Cardiac muscle cell (in vitro differentiated cells and primary cell): Measurements from ENCODE around the gene CAMK2B. TPM values are rescaled to one million over a fixed set of nuclear protein-coding genes. Genes with fewer than 3 reads are reported as not detected.

Source experiments
- DNase-seq, 2 donors: peaks; one replicate each; pipeline versions ENCODE4 v3.0.0 to v3.0.0-alpha.2; 2010 to 2017; ENCODE audit warnings: low read depth in 1 of 2, low spot score in 1 of 2
- H3K27ac ChIP-seq: fragments of 200-600 bp; sonication (generic); 2 replicates; pipeline ENCODE4 v1.5.1; 2016
- H3K27me3 ChIP-seq: fragments of 200-600 bp; sonication (generic); 2 replicates; pipeline ENCODE4 v1.6.0; 2016; ENCODE audit warnings: control low read depth
- H3K36me3 ChIP-seq: fragments of 200-600 bp; sonication (generic); 2 replicates; pipeline ENCODE4 v1.5.1; 2016; ENCODE audit warnings: control low read depth
- H3K4me1 ChIP-seq: fragments of 200-600 bp; sonication (generic); 2 replicates; pipeline ENCODE4 v1.8.1; 2017; ENCODE audit warnings: low read depth, mild to moderate bottlenecking, mixed run types
- H3K4me3 ChIP-seq: fragments of 200-600 bp; sonication (generic); 2 replicates; pipeline ENCODE4 v1.5.1; 2016; ENCODE audit warnings: mild to moderate bottlenecking
- H3K9me3 ChIP-seq: fragments of 200-600 bp; sonication (generic); 2 replicates; pipeline ENCODE4 v1.5.1; 2017; ENCODE audit warnings: low read depth, mild to moderate bottlenecking, control low read depth
- CTCF ChIP-seq: IDR thresholded peaks from 2 replicates; pipeline ENCODE4 v1.5.1; 2012; ENCODE audit warnings: low read depth, mild to moderate bottlenecking, low read length
- polyA plus RNA-seq: library from polyadenylated mRNA; unstranded; fragments of >200 nt; fragmentation: Nextera tagmentation; extraction: Ambion mirVana; gene quantifications from 2 replicates; pipeline ENCODE4 v1.2.1, GENCODE V29; 2016
- total RNA-seq: library from RNA; depleted of rRNA; stranded (reverse); fragments of >200 nt; gene quantifications from 2 replicates; pipeline ENCODE4 v1.2.3, GENCODE V29; 2016

Gene CAMK2B
- total and polyA plus RNA-seq, 2 experiments from 2014 or later: 7.7 to 17.7 TPM

GRCh38 chr7:44258423-44258760 lies 67.0 kb downstream of the CAMK2B start:
- H3K4me3 ChIP-seq: no peak overlapping the region
- H3K27ac ChIP-seq: peak overlapping the region; percentile 92
- DNase-seq: no peak
- H3K4me1 ChIP-seq: peaks cover 60% of the 10 kb centered on the region
- no peaks in the 10 kb centered on the region for H3K9me3 ChIP-seq
- H3K36me3 ChIP-seq: no peaks in the 10 kb centered on the region
- TF ChIP-seq CTCF: no peak
- H3K27me3 ChIP-seq: no peaks in the 10 kb centered on the region

- peaks cover 55% of the 10 kb centered on the region for H3K4me1 ChIP-seq
- H3K9me3 ChIP-seq: no peaks in the 10 kb centered on the region
- peak; percentile 89 to 94 for DNase-seq
- H3K27me3 ChIP-seq: no peaks in the 10 kb centered on the region
- H3K27ac ChIP-seq: peak overlapping the region; percentile 92
- no peaks in the 10 kb centered on the region for H3K36me3 ChIP-seq
- H3K4me3 ChIP-seq: no peak overlapping the region
- no peak for TF ChIP-seq CTCF
Measured at GRCh38 chr7:44257618-44258422, 67.6 kb downstream of the CAMK2B start.

- Histone ChIP-seq H3K27ac (peak overlapping the region; percentile 92), H3K9me3 (no peaks in the 10 kb centered on the region), H3K4me1 (peaks cover 50% of the 10 kb centered on the region), H3K36me3 (no peaks in the 10 kb centered on the region), H3K4me3 (no peak overlapping the region), H3K27me3 (no peaks in the 10 kb centered on the region)
- TF ChIP-seq CTCF: no peak
- DNase-seq: no peak
Measured at GRCh38 chr7:44257213-44257612, 68.2 kb downstream of the CAMK2B start.

GRCh38 chr7:44256459-44256858 lies 68.9 kb downstream of the CAMK2B start:
- Histone ChIP-seq H3K27ac (peak overlapping the region; percentile 92), H3K9me3 (no peaks in the 10 kb centered on the region), H3K4me1 (peaks cover 50% of the 10 kb centered on the region), H3K4me3 (no peak overlapping the region), H3K27me3 (no peaks in the 10 kb centered on the region), H3K36me3 (no peaks in the 10 kb centered on the region)
- peak; percentile 2 for TF ChIP-seq CTCF
- no peak for DNase-seq

GRCh38 chr7:44251881-44252280 lies 73.5 kb downstream of the CAMK2B start:
- no peak overlapping the region for H3K27ac ChIP-seq
- H3K36me3 ChIP-seq: no peaks in the 10 kb centered on the region
- no peak for TF ChIP-seq CTCF
- no peaks in the 10 kb centered on the region for H3K27me3 ChIP-seq
- no peak for DNase-seq
- no peaks in the 10 kb centered on the region for H3K9me3 ChIP-seq
- H3K4me1 ChIP-seq: peaks cover 9% of the 10 kb centered on the region
- no peak overlapping the region for H3K4me3 ChIP-seq
